Activated CD4-positive, alpha-beta T cell treated with anti-CD3 and anti-CD28 coated beads, Interleukin-2, amount 50 U/mL, for 48 hours (primary cell): ENCODE data around the gene PMS1.
"Not testable (repeated sequence)": the region's sequence is repeated elsewhere in the genome, so short reads cannot be mapped to it uniquely, and the experiment has no call there.

Experiments
- DNase-seq, 2 experiments: peaks; one replicate each; pipeline ENCODE4 v3.0.0-alpha.2; 2020

The PMS1 gene

DNA sequence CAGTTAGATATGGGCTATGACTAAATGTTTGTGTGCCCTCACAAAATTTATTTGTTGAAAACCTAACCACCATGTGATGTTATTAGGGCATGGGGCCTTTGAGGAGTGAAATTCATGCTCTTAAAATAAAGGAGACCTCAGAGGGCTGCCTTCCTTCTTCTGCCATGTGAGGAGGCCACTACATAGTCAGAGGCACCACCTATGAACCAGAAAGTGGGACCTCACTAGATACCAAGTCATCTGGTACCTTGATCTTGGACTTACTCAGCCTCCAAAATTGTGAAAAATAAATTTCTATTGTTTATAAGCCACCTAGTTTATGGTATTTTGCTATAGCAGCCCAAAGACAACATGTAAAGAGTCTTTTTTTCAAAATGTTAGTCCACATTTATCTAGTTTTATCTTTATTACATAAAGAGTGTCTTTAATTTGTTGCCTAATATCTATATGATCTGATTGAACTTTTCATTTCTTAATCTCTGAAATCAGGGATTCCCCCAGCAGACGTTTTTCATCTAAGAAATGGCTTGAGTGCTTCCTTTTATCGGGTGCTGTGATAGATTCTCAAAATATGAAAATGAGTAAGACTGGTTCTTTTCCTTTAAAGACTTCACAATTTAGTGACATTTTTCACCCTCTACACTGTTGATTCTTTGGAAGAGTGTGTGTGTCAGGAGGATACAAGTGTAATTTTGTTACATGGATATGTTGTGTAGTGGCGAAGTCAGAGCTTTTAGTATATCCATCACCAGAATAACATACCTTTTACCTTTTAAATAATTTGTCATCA lies 34.2 kb downstream of the PMS1 start:
- peak in 1 of 2 experiments; percentile 7 for DNase-seq

DNA sequence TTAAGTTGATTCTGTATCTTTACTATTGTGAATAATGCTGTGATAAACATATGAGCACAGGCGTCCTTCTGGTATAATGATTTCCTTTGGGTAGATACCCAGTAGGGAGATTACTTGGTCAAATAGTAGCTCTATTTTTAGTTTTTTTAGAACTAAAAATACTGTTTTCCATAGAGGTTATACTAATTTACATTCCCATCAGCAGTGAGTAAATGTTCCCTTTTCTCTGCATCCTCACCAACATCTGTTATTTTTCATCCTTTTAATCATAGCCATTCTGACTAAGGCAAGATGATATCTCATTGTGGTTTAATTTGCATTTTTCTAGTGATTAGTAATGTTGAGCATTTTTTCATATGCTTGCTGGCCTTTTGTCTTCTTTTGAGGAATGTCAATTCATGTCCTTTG lies 35.1 kb downstream of the PMS1 start:
- DNase-seq, result no peak

DNA sequence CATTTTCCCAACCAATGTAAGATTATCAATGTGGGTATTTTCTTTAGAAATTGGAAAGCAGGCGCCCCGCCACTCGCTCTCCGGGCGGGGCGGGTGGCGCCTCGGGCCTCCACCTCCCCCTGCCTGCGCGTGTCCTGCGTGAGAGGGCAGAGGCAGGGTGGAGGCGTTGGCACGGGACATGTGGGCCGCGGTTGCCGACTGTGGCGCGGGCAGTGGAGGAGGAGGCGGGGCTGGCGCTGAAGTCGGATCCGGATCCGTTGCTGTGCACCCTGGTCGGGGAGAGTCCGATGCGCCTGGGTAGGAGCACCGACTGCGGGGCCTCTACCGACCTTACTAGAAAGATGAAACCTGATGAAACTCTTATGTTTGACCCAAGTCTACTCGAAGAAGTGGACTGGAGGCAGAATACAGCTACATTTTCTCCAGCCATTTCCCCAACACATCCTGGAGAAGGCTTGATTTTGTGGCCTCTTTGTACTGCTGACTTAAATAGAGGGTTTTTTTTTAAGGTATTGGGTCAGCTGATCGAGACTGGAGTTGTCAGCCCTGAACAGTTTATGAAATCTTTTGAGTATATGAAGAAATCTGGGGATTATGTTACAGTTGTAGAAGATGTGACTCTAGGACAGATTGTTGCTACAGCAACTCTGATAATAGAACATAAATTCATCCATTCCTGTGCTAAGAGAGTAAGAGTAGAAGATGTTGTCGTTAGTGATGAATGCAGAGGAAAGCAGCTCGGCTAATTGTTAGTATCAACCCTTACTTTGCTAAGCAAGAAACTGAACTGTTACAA lies 37.9 kb downstream of the PMS1 start:
- DNase-seq, result no peak

- no peak for DNase-seq
These were observed 40.6 kb downstream of the PMS1 start for GRCh38 chr2:189824694-189825396.

- DNase-seq, result no peak
These were observed 41.8 kb downstream of the PMS1 start for GRCh38 chr2:189826039-189826438.

DNA sequence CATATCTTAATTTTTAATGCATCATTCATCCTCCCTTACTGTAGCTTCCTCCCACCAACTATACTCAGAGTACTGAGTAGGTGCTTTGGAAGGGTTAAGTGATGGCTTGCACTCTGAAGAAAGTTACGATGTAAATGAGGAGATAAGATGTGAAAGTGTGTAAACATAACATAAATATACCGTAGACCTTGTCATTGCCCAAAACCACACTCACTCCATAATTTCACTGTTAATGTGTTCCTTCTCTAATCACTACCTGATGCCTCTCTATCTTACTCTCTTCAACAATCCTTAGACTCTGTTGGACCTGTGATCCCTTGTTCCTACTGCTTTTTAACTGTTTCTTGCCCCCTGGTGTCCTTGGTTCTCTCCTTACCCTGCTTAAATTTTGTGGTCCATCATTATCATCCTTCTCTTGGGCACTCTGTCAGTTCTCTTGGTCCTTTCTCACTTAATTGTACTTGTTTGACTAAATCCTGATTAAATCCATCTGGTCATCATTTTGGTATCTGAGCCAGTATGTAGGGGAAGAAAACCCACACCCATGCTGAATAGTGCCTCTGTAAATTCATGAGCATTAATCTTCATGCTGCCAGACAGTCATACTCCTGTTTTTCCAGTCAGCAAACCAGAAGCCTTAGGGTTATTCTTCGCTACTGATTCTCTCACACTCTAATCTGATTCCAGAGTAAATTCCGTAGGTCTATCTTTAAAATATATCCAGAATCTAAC lies 45.0 kb downstream of the PMS1 start:
- DNase-seq, result no peak

DNA sequence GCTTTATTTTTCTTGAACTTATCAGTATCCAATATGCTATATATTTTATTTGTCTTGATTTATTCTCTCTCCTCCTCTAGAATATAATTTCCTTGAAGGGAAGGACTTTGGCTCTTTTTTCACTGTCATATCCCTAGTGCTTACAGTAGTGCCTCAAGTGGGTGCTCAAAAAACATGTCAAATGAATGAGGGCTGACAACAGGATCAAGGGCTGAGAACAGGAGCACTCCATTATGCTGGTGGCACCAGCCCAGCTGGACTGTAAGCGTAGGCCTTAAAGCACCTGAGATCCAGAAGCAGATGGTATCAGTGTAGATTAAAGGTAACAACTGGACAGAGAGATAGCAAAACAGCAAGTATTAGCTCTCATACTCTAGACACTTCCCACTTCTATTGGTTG lies 46.3 kb downstream of the PMS1 start:
- DNase-seq, result no peak

- no peak for DNase-seq
These were observed 49.8 kb downstream of the PMS1 start for GRCh38 chr2:189834059-189834458.

GRCh38 chr2:189834642-189835041 lies 50.4 kb downstream of the PMS1 start:
- not testable (repeated sequence) for DNase-seq

GRCh38 chr2:189835855-189836558 lies 51.8 kb downstream of the PMS1 start:
- no peak for DNase-seq

GRCh38 chr2:189836644-189837043 lies 52.4 kb downstream of the PMS1 start:
- no peak for DNase-seq

DNA sequence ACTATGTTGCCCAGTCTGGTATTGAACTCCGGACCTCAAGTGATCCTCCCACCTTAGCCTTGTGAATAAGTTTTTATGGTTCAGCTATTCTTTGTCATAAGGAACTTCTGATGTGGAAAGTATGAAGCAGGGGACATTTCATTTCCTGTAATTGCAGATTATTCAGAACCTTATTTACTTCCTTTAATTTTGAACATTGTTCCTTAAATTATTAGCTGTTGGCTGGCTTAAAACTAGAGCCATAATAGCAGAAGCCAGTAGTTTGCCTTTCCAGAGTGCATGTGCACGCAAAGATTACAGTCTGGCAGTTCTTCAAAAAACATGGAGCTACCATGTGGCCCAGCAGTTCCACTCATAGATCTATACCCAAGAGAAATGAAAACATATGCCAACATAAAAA lies 53.1 kb downstream of the PMS1 start:
- no peak for DNase-seq

GRCh38 chr2:189841019-189841418 lies 56.8 kb downstream of the PMS1 start:
- no peak for DNase-seq

- DNase-seq, result no peak
These were observed 64.0 kb downstream of the PMS1 start for GRCh38 chr2:189848276-189848675.

- no peak for DNase-seq
These were observed 65.3 kb downstream of the PMS1 start for GRCh38 chr2:189849550-189849949.

- DNase-seq, result no peak
These were observed 67.0 kb downstream of the PMS1 start for GRCh38 chr2:189851174-189851826.

DNA sequence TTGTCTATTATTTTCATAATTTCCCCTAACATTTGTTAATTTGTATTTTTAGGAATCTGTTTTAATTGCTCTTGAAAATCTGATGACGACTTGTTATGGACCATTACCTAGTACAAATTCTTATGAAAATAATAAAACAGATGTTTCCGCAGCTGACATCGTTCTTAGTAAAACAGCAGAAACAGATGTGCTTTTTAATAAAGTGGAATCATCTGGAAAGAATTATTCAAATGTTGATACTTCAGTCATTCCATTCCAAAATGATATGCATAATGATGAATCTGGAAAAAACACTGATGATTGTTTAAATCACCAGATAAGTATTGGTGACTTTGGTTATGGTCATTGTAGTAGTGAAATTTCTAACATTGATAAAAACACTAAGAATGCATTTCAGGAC lies 69.9 kb downstream of the PMS1 start:
- DNase-seq, result no peak

GRCh38 chr2:189854940-189855339 lies 70.7 kb downstream of the PMS1 start:
- DNase-seq, result no peak

- no peak for DNase-seq
These were observed 74.0 kb downstream of the PMS1 start for GRCh38 chr2:189858291-189858690.

- no peak for DNase-seq
These were observed 75.9 kb downstream of the PMS1 start for GRCh38 chr2:189860161-189860560.

DNA sequence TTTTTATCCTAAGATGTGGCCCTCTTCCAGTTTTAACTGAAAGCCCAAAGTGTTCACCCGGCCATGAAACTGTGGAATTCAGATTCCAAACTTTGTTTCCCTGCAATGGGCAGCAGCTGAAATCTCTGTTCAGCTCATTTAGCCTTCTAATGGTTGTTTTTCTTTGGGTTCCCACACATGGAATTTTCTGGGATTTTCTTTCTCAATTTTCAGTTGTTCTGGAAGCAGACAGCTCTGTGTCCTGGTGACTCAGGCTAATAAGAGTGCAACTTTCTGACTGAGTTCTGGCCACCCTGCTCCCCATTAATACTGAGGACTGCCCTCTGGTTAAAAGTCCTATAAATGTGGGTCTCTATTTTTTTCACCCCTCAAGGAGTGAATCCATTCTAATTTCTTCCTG lies 78.5 kb downstream of the PMS1 start:
- DNase-seq, result no peak

DNA sequence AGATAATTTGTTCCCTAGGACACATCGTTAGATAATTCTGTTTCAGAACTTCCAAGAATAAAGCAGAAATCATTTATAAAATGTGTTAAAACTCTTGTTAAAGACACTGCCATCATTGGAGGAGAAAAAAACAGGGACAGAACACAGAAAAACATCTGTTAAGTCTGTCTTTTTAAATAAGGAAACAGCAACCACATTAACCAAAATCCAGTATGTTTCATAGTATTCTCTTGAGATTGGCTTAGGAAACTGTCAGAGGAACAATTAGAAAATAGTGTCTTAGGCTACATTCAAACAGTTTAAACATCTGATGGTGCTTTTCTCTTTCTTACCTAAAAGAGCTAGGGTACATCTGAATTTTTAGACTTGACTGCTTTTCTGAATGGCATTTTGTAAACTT lies 81.6 kb downstream of the PMS1 start:
- DNase-seq, result no peak
